ENCODE measurements around the gene SPRED2.
A peak's percentile ranks its signal among the peaks of the same experiment; 100 is the strongest.

Gene SPRED2

GRCh38 chr2:65438137-65438899 is 5.9 kb upstream of the SPRED2 start:
- Histone ChIP-seq H3K27me3 (replicated peaks; ENCODE audit: control insufficient read depth, insufficient read depth, low read length) (peaks cover 3% of the 10 kb centered on the region), H3K36me3 (ENCODE audit: control insufficient read depth, insufficient read depth, low read length) (no peaks in the 10 kb centered on the region), H3K4me3 (replicated peaks; ENCODE audit: low read depth, low read length) (no peak overlapping the region)
- TF ChIP-seq, protein P1, sequence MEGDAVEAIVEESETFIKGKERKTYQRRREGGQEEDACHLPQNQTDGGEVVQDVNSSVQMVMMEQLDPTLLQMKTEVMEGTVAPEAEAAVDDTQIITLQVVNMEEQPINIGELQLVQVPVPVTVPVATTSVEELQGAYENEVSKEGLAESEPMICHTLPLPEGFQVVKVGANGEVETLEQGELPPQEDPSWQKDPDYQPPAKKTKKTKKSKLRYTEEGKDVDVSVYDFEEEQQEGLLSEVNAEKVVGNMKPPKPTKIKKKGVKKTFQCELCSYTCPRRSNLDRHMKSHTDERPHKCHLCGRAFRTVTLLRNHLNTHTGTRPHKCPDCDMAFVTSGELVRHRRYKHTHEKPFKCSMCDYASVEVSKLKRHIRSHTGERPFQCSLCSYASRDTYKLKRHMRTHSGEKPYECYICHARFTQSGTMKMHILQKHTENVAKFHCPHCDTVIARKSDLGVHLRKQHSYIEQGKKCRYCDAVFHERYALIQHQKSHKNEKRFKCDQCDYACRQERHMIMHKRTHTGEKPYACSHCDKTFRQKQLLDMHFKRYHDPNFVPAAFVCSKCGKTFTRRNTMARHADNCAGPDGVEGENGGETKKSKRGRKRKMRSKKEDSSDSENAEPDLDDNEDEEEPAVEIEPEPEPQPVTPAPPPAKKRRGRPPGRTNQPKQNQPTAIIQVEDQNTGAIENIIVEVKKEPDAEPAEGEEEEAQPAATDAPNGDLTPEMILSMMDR (IDR thresholded peaks at IDR 0.05; ENCODE audit: insufficient read depth, low read length, poor library complexity, severe bottlenecking) = no peak
- DNase-seq (ENCODE audit: extremely low read depth, insufficient read length) = no peak

- Histone ChIP-seq H3K4me3 (replicated peaks; ENCODE audit: low read depth, low read length) (no peak overlapping the region), H3K27me3 (replicated peaks; ENCODE audit: control insufficient read depth, insufficient read depth, low read length) (peaks cover 3% of the 10 kb centered on the region)
- TF ChIP-seq, protein P1 (IDR thresholded peaks at IDR 0.05; ENCODE audit: insufficient read depth, low read length, poor library complexity, severe bottlenecking) = no peak
These were observed 5.2 kb upstream of the SPRED2 start for GRCh38 chr2:65437392-65438135.

DNA sequence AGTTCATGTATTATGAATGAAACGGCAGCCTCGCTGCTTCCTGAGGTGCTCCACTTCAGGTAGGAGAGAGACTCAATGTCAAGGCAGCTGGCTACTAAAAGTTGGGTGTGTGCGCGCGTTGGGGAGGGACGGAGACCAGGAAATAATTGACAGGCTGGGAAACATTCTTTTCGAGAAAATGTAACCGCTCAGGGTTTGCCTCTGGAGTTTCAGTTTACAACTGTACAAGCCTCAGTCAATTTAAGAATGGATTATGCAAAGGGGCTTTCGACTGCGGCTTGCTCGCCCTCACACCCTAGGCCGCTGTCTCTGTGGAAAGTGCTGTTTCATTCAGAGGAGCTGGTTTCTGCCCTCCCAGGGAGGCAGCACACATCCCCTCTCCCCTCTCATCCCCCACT is 4.4 kb upstream of the SPRED2 start:
- TF ChIP-seq, protein P1 (IDR thresholded peaks at IDR 0.05; ENCODE audit: insufficient read depth, low read length, poor library complexity, severe bottlenecking) = no peak
- no peak for DNase-seq (ENCODE audit: extremely low read depth, insufficient read length)
- Histone ChIP-seq H3K4me3 (replicated peaks; ENCODE audit: low read depth, low read length) (peak overlapping the region; percentile 63), H3K27me3 (replicated peaks; ENCODE audit: control insufficient read depth, insufficient read depth, low read length) (peaks cover 2% of the 10 kb centered on the region), H3K36me3 (ENCODE audit: control insufficient read depth, insufficient read depth, low read length) (no peaks in the 10 kb centered on the region)

More at GRCh38 chr2:65437392-65438135, 5.2 kb upstream of the SPRED2 start:
- DNase-seq (ENCODE audit: extremely low read depth, insufficient read length) = no peak
- no peaks in the 10 kb centered on the region for H3K36me3 ChIP-seq (ENCODE audit: control insufficient read depth, insufficient read depth, low read length)

DNA sequence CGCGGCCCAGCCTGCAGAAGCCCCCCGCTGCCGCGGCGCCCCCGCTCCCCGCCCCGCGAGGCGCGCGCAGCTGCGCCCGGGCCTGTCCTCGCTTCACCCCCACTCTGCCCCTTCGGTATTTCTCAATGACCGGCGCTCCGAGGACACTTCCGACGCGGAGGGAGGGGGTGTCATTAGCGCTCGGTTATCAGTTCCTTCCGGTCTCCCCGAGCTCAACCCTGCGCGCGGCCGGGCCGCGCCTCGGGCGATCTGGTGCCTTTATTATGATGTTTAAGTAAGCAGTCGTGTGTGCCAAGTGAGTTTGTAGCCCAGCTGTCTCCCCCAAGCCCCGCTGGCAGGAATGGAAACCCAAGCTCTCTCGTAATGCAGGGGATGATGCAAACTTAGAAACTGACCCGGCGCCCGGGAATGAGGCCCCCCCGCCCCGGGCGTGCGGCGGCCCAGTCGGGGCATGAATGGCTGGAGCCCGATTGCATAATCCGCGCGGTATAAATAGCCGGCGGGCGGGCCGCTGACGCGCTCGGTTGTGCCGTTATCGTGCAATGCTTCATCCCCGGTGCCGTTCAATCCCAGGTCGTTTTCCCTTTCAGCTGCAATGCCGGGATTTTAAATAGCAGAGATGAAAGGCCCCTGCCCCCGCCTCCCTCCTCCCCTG is 3.9 kb upstream of the SPRED2 start:
- DNase-seq (ENCODE audit: extremely low read depth, insufficient read length) = peak; percentile 91
- Histone ChIP-seq H3K4me3 (replicated peaks; ENCODE audit: low read depth, low read length) (peak overlapping the region; percentile 63), H3K27me3 (replicated peaks; ENCODE audit: control insufficient read depth, insufficient read depth, low read length) (peaks cover 2% of the 10 kb centered on the region), H3K36me3 (ENCODE audit: control insufficient read depth, insufficient read depth, low read length) (no peaks in the 10 kb centered on the region)
- TF ChIP-seq, protein P1 (IDR thresholded peaks at IDR 0.05; ENCODE audit: insufficient read depth, low read length, poor library complexity, severe bottlenecking) = no peak

DNA sequence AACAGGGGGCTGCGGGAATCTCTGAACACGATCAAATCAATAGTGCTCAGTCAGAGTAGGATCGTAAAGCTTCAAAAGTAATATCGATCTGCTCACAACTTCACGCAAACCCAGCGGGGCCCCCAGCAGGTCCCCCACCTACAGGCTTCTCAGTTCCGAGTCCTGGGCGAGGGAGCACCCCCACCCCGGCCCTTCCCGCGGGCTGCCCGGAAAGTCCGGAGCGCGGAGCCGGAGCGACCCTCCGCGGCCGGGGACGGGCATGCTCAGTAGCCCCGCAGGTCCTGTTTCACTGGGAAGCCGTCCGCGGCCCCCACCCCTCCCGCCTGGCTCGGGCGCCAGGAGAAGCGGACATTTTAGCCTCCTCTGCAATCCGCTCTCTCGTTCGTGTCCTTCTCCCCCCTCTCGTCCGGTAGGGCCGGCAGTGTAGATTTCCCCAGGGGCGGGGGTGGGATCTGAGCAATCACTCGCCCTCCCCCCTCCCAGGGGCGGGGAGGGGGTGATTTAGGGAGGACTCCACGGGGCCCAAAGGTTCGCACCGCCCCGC is 3.3 kb upstream of the SPRED2 start:
- peak; percentile 88 for DNase-seq (ENCODE audit: extremely low read depth, insufficient read length)
- no peaks in the 10 kb centered on the region for H3K36me3 ChIP-seq (ENCODE audit: control insufficient read depth, insufficient read depth, low read length)
- TF ChIP-seq, protein P1 (IDR thresholded peaks at IDR 0.05; ENCODE audit: insufficient read depth, low read length, poor library complexity, severe bottlenecking) = no peak
- H3K27me3 ChIP-seq (replicated peaks; ENCODE audit: control insufficient read depth, insufficient read depth, low read length) = peaks cover 2% of the 10 kb centered on the region
- peak overlapping the region; percentile 63 for H3K4me3 ChIP-seq (replicated peaks; ENCODE audit: low read depth, low read length)
